ENCODE results near the gene RMRP. TPM values are rescaled to one million over a fixed set of nuclear protein-coding genes. Genes with fewer than 3 reads are reported as not detected.

Gene RMRP
- polyA plus RNA-seq, 1 of the 3 experiments (the other 2 are of a cell fraction), result 64.9 TPM

- H3K9me2 ChIP-seq, result no peaks in the 10 kb centered on the region
- peaks cover 22% of the 10 kb centered on the region for H3K79me2 ChIP-seq (ENCODE audit: insufficient read depth)
- peaks cover 11% of the 10 kb centered on the region for H3F3A ChIP-seq (replicated peaks; ENCODE audit: insufficient read depth)
- H3K4me2 ChIP-seq, result no peak overlapping the region
- H3K27me3 ChIP-seq (ENCODE audit: insufficient read depth), result no peaks in the 10 kb centered on the region
- 87% methylated on average over 17 of the region's 17 CpGs for WGBS (ENCODE audit: low lambda C conversion rate)
- no peaks in the 10 kb centered on the region for H3K9me3 ChIP-seq
- no peaks in the 10 kb centered on the region for H4K20me1 ChIP-seq (ENCODE audit: insufficient read depth)
- no peak overlapping the region for H2AFZ ChIP-seq (ENCODE audit: low read depth)
- peaks cover 0 to 5% of the 10 kb centered on the region in 2 experiments for H3K36me3 ChIP-seq (replicated peaks in 1 of 2; ENCODE audit: control insufficient read depth in 1 of 2, insufficient read depth in 2 of 2, low read length in 1 of 2)
- H3K9ac ChIP-seq, result no peak overlapping the region
- ChIA-PET POLR2A (interaction anchor here (3.8 kb wide), 1 partner anchor 9 kb away, joined by 20 read pairs; no protein-coding TSS in a partner anchor), CTCF (interaction anchor here (0.7 to 6.0 kb wide), 12 partner anchors 9 to 133 kb away, joined by 3 to 86 read pairs (median 6); partner anchors contain the start of genes CD72, CREB3 and TLN1)
- peaks cover 0 to 12% of the 10 kb centered on the region in 2 experiments; a peak in 1 of 4 replicates for H3K4me1 ChIP-seq (ENCODE audit: control insufficient read depth in 1 of 2, insufficient read depth in 2 of 2, low read depth in 1 of 2, low read length in 1 of 2)
- no peak overlapping the region for H3K4me3 ChIP-seq (ENCODE audit: low read depth in 2 of 2, low read length in 1 of 2)
- no peak overlapping the region for H3K27ac ChIP-seq (ENCODE audit: low read depth in 2 of 2, low read length in 1 of 2)
- no peak for DNase-seq
- no peak for TF ChIP-seq PBX3 (IDR thresholded peaks at IDR 0.05)
- TF ChIP-seq RXRA (IDR thresholded peaks at IDR 0.05; ENCODE audit: borderline replicate concordance, low read depth), result no peak
- no peak for TF ChIP-seq RFX5 (IDR thresholded peaks at IDR 0.05; ENCODE audit: low read length)
- no peak for TF ChIP-seq EZH2phosphoT487 (IDR thresholded peaks at IDR 0.05; ENCODE audit: borderline replicate concordance, low read depth)
- no peak for TF ChIP-seq ZBTB33 (IDR thresholded peaks at IDR 0.05; ENCODE audit: borderline replicate concordance, low read depth)
- TF ChIP-seq TAF1 (IDR thresholded peaks at IDR 0.05; ENCODE audit: borderline replicate concordance, low read depth, low read length), result no peak
- TF ChIP-seq REST (IDR thresholded peaks at IDR 0.05; ENCODE audit: low read depth, low read length), result no peak
- TF ChIP-seq YY1 (IDR thresholded peaks at IDR 0.05; ENCODE audit: low read depth), result no peak
- TF ChIP-seq POLR2AphosphoS5 (IDR thresholded peaks at IDR 0.05; ENCODE audit: low read depth, low read length), result no peak
- TF ChIP-seq EP300 (IDR thresholded peaks at IDR 0.05; ENCODE audit: borderline replicate concordance in 1 of 2, low read depth in 1 of 2, low read length in 1 of 2), result no peak
Observed at GRCh38 chr9:35656348-35656747, 1.5 kb downstream of the RMRP start.
